GM19468 (cell line): ENCODE data around the gene MARS1.

ENCODE experiments used
- ATAC-seq: cut with Tn5 transposase; IDR thresholded peaks from one replicate; pipeline ENCODE4 v1.9.1; 2021; ENCODE audit warnings: mild to moderate bottlenecking, moderate library complexity, moderate number of reproducible peaks; ENCODE audit not compliant: unreplicated experiment; ENCODE audit errors: extremely low read depth

Gene MARS1

GRCh38 chr12:57456737-57457490 is 31.0 kb upstream of the MARS1 start:
- no peak for ATAC-seq

DNA sequence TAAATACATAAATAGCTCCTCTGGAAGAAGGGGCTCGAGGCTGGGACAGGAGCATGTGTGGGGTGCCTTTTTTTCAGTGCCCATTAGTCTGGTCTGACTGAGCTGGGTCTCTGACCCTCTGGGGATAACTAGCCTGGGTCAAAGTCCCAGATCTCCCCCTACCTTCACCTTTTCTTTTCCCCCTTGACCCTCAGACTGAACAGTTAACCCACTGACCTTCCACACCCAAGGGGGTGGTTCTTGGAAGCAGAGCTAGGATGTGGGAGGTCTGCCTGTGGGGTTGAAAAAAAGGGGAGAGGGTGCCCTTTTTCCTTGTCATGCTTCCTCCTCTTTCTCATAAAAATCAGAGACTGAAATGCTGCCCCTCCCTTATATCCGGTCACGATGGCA is 29.2 kb upstream of the MARS1 start:
- ATAC-seq: no peak

GRCh38 chr12:57459055-57459749 is 28.7 kb upstream of the MARS1 start:
- ATAC-seq: peak; percentile 34

GRCh38 chr12:57459750-57460467 is 28.0 kb upstream of the MARS1 start, which contains the start of gene GLI1:
TSS of gene GLI1 (plus strand) at chr12:57459785. CDS start at chr12:57463692, 3,907 bp downstream.
- ATAC-seq: no peak

- ATAC-seq: no peak
Observed at GRCh38 chr12:57460468-57460784, 27.4 kb upstream of the MARS1 start.

GRCh38 chr12:57460841-57461275 is 27.0 kb upstream of the MARS1 start:
- no peak for ATAC-seq

DNA sequence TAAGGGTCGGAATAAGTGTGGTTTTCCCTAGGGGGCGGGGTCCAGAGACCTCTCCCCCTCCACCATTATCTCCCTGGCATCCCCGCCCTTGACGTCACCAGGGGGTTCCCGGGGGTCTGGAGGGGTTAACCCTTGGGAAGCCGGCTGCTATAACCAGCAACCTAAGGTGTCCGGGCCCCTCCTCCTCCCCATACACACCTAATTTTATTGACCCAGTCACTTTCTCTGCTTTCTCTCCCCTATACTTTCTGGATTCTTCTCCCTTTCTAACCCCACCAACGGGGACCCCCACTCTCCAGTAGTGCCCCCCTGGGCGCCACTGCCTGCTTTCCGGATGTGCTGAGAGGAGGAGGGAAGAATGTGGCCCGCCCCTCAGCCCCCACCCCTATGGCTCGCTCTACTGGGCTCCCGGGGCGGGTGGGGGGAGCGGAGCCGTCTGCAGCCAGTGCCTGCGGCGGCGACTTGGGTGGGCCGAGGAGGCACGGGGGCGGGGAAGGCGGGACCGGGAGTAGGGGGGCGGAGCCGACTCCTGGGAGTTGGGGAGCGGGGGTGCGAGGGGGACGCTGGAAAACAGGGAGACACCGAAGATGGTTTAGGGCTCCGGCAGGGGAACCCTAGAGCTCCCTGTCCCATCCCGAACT is 26.5 kb upstream of the MARS1 start:
- ATAC-seq: no peak

DNA sequence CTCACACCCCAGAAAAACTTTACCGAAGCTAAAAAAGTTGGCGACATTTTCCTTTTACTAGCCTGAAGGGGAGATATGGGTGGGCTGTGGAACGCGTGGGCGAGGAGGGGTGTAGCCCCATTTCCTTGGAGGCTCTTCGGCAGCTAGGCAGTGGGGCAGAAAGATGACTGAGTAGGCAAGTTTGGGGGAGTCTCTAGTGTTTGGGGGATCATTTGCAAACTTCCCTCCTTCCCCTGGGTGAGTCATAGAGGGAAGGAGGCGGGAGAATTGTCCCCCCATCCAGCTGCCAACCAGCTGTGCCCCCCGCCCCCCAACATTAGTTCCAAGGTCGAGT is 26.0 kb upstream of the MARS1 start:
- no peak for ATAC-seq

GRCh38 chr12:57462251-57462911 is 25.5 kb upstream of the MARS1 start:
- ATAC-seq: peak; percentile 78

- ATAC-seq: no peak
Observed at GRCh38 chr12:57462912-57463253, 25.0 kb upstream of the MARS1 start.

DNA sequence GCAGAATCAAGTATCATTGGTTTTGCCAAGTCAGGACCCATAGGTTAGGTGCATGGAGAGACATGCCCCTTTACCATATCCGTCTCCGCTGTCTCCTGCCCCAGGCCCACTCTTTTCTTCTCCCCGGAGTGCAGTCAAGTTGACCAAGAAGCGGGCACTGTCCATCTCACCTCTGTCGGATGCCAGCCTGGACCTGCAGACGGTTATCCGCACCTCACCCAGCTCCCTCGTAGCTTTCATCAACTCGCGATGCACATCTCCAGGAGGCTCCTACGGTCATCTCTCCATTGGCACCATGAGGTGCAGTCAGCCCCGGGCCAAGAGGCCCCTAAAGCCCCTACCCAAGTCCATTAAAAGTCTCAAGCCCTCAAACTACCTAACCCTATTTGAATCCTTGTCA is 23.3 kb upstream of the MARS1 start:
- no peak for ATAC-seq

GRCh38 chr12:57465030-57465746 is 22.7 kb upstream of the MARS1 start:
- ATAC-seq: no peak

DNA sequence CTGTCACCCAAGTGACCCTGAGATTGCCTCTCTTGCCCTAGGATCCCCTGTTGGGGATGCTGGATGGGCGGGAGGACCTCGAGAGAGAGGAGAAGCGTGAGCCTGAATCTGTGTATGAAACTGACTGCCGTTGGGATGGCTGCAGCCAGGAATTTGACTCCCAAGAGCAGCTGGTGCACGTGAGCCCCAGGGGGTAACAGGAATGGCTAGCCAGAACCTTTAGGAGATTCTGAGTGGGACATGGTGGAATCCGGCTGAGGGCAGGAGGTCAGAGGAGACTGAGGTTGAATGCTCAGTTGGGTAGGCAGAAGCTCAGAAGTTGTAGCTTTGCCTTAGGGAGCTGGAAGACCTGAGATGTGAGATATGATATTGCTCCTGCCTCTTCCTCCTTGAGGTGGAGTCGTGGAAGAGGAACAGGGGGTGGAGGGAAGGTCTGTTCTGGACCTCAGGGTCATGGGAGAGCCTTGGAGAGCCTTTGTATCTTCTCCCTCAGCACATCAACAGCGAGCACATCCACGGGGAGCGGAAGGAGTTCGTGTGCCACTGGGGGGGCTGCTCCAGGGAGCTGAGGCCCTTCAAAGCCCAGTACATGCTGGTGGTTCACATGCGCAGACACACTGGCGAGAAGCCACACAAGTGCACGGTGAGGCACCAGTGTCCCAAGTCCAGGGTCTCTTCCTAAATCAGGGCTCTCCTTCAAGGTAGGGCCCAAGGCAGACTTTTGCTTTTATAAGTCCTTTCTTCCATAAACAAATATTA is 21.9 kb upstream of the MARS1 start:
- ATAC-seq: no peak

- no peak for ATAC-seq
Observed at GRCh38 chr12:57467212-57467874, 20.5 kb upstream of the MARS1 start.

DNA sequence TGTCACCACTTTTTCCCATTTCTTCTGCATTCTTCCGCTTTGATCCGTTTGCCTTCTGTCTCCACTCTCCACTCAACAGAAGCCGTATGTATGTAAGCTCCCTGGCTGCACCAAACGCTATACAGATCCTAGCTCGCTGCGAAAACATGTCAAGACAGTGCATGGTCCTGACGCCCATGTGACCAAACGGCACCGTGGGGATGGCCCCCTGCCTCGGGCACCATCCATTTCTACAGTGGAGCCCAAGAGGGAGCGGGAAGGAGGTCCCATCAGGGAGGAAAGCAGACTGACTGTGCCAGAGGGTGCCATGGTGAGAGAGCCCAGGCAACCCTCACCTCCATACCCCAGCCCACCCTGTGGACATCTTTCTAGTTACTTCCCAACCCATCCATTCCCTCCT is 20.0 kb upstream of the MARS1 start:
- ATAC-seq: no peak

GRCh38 chr12:57469296-57470164 is 18.3 kb upstream of the MARS1 start:
- ATAC-seq: no peak

DNA sequence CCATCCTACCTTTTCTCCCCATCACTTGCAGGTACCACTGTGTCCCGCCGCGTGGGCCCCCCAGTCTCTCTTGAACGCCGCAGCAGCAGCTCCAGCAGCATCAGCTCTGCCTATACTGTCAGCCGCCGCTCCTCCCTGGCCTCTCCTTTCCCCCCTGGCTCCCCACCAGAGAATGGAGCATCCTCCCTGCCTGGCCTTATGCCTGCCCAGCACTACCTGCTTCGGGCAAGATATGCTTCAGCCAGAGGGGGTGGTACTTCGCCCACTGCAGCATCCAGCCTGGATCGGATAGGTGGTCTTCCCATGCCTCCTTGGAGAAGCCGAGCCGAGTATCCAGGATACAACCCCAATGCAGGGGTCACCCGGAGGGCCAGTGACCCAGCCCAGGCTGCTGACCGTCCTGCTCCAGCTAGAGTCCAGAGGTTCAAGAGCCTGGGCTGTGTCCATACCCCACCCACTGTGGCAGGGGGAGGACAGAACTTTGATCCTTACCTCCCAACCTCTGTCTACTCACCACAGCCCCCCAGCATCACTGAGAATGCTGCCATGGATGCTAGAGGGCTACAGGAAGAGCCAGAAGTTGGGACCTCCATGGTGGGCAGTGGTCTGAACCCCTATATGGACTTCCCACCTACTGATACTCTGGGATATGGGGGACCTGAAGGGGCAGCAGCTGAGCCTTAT is 17.4 kb upstream of the MARS1 start:
- ATAC-seq: no peak
